Vagina (tissue), 2 donors: Measurements from ENCODE around the gene FNDC4. TPM values are rescaled to one million over a fixed set of nuclear protein-coding genes. Genes with fewer than 3 reads are reported as not detected.

Source experiments
- DNase-seq, 2 donors: peaks; one replicate each; pipeline ENCODE4 v3.0.0-alpha.2; 2017; ENCODE audit errors: extremely low spot score in 2 of 2
- H3K27ac ChIP-seq: fragments of 200-600 bp; sonication (generic); one replicate; pipeline ENCODE4 v1.5.1; 2019
- H3K27me3 ChIP-seq: fragments of 200-600 bp; sonication (generic); one replicate; pipeline ENCODE4 v1.5.1; 2019
- H3K36me3 ChIP-seq, 2 donors: fragments of 200-600 bp; sonication (generic); one replicate each; pipeline ENCODE4 v1.5.1; 2017 to 2019
- H3K4me1 ChIP-seq: fragments of 200-600 bp; sonication (generic); one replicate; pipeline ENCODE4 v1.5.1; 2019
- H3K4me3 ChIP-seq, 2 donors: fragments of 200-600 bp; sonication (generic); 1 replicate in 1 of 2; 2 replicates in 1 of 2; pipeline ENCODE4 v1.5.1; 2016 to 2019
- H3K9me3 ChIP-seq: fragments of 200-600 bp; sonication (generic); one replicate; pipeline ENCODE4 v1.5.1; 2019
- CTCF ChIP-seq, 3 experiments: fragments of 450-650 bp in 2 of 3; fragments of 200-600 bp in 1 of 3; sonication (generic) in 1 of 3; IDR thresholded peaks; one replicate each; pipeline ENCODE4 v1.5.1; 2017 to 2019; ENCODE audit warnings: antibody characterized with exemption in 3 of 3, mild to moderate bottlenecking in 2 of 3, moderate library complexity in 2 of 3
- POLR2A ChIP-seq, 2 donors: fragments of 450-650 bp; IDR thresholded peaks; one replicate each; pipeline ENCODE4 v1.6.1; 2017; ENCODE audit warnings: antibody characterized with exemption in 2 of 2, mild to moderate bottlenecking in 2 of 2, moderate library complexity in 2 of 2
- POLR2AphosphoS5 ChIP-seq, 2 donors: sonication (generic); formaldehyde crosslinking; IDR thresholded peaks; one replicate each; pipeline ENCODE4 v1.9.0; 2017; ENCODE audit warnings: antibody characterized with exemption in 2 of 2, mild to moderate bottlenecking in 2 of 2, low read depth in 1 of 2; ENCODE audit not compliant: insufficient read depth in 1 of 2
- intact Hi-C: fragments of 100-400 bp; cut with DNase I; formaldehyde crosslinking; loops from one replicate; pipeline ENCODE4 v1.15.1; 2023
- total RNA-seq: library from RNA; depleted of rRNA; stranded (reverse); fragments of >200 nt; gene quantifications from one replicate; pipeline ENCODE4 v1.2.3, GENCODE V29; 2016

FNDC4 gene
- total RNA-seq, 1 donor from 2014 or later, result 18.2 TPM

- TF ChIP-seq CTCF (IDR thresholded peaks at IDR 0.05), result no peak
- no peak for TF ChIP-seq POLR2AphosphoS5 (IDR thresholded peaks at IDR 0.05; ENCODE audit: insufficient read depth in 1 of 2, low read depth in 1 of 2)
- no peak for TF ChIP-seq POLR2A (IDR thresholded peaks at IDR 0.05)
- Histone ChIP-seq H3K4me1 (no peaks in the 10 kb centered on the region), H3K9me3 (no peaks in the 10 kb centered on the region), H3K4me3 (no peak overlapping the region), H3K27me3 (no peaks in the 10 kb centered on the region), H3K27ac (no peak overlapping the region), H3K36me3 (no peaks in the 10 kb centered on the region)
- intact Hi-C loops, result no loop called here
- no peak for DNase-seq
Observed at GRCh38 chr2:27509326-27509725, 14.3 kb upstream of the FNDC4 start.

GRCh38 chr2:27507293-27507692, 12.3 kb upstream of the FNDC4 start:
- intact Hi-C loops, result no loop called here
- no peak for DNase-seq
- no peaks in the 10 kb centered on the region for H3K9me3 ChIP-seq
- no peak overlapping the region for H3K27ac ChIP-seq
- H3K27me3 ChIP-seq, result no peaks in the 10 kb centered on the region
- H3K4me3 ChIP-seq, result no peak overlapping the region
- no peaks in the 10 kb centered on the region for H3K36me3 ChIP-seq
- TF ChIP-seq POLR2AphosphoS5 (IDR thresholded peaks at IDR 0.05; ENCODE audit: insufficient read depth in 1 of 2, low read depth in 1 of 2) (no peak), CTCF (IDR thresholded peaks at IDR 0.05) (no peak), POLR2A (IDR thresholded peaks at IDR 0.05) (no peak)
- no peaks in the 10 kb centered on the region for H3K4me1 ChIP-seq

GRCh38 chr2:27506587-27506986, 11.6 kb upstream of the FNDC4 start:
- Histone ChIP-seq H3K4me3 (no peak overlapping the region), H3K9me3 (no peaks in the 10 kb centered on the region), H3K27ac (no peak overlapping the region), H3K27me3 (no peaks in the 10 kb centered on the region), H3K36me3 (no peaks in the 10 kb centered on the region), H3K4me1 (no peaks in the 10 kb centered on the region)
- intact Hi-C loops, result no loop called here
- no peak for DNase-seq
- TF ChIP-seq CTCF (IDR thresholded peaks at IDR 0.05) (no peak), POLR2A (IDR thresholded peaks at IDR 0.05) (no peak), POLR2AphosphoS5 (IDR thresholded peaks at IDR 0.05; ENCODE audit: insufficient read depth in 1 of 2, low read depth in 1 of 2) (no peak)

- DNase-seq, result no peak
- TF ChIP-seq POLR2A (IDR thresholded peaks at IDR 0.05), result no peak
- no peak for TF ChIP-seq CTCF (IDR thresholded peaks at IDR 0.05)
- H3K27me3 ChIP-seq, result no peaks in the 10 kb centered on the region
- H3K4me1 ChIP-seq, result no peaks in the 10 kb centered on the region
- no peaks in the 10 kb centered on the region for H3K36me3 ChIP-seq
- no peak overlapping the region for H3K27ac ChIP-seq
- no peak overlapping the region for H3K4me3 ChIP-seq
- intact Hi-C loops, result no loop called here
- no peaks in the 10 kb centered on the region for H3K9me3 ChIP-seq
Observed at GRCh38 chr2:27502142-27502541, 7.1 kb upstream of the FNDC4 start.

- H3K9me3 ChIP-seq, result no peaks in the 10 kb centered on the region
- no peaks in the 10 kb centered on the region for H3K36me3 ChIP-seq
- H3K4me3 ChIP-seq, result no peak overlapping the region
- TF ChIP-seq POLR2A (IDR thresholded peaks at IDR 0.05), result no peak
- TF ChIP-seq CTCF (IDR thresholded peaks at IDR 0.05), result no peak
- TF ChIP-seq POLR2AphosphoS5 (IDR thresholded peaks at IDR 0.05; ENCODE audit: insufficient read depth in 1 of 2, low read depth in 1 of 2), result no peak
- no peak for DNase-seq
- H3K27me3 ChIP-seq, result no peaks in the 10 kb centered on the region
- intact Hi-C loops, result no loop called here
- H3K27ac ChIP-seq, result no peak overlapping the region
- no peaks in the 10 kb centered on the region for H3K4me1 ChIP-seq
Observed at GRCh38 chr2:27501042-27501441, 6.0 kb upstream of the FNDC4 start.
